K562 (cell line): ENCODE data around the gene KLHDC7B. TPM values are rescaled to one million over a fixed set of nuclear protein-coding genes. Genes with fewer than 3 reads are reported as not detected.

Source experiments
- KAT7 ChIP-seq: sonication (generic); formaldehyde crosslinking; IDR thresholded peaks from 2 replicates; pipeline ENCODE4 v1.8.0; 2022; ENCODE audit warnings: missing genetic modification reagents, mild to moderate bottlenecking, borderline replicate concordance
- LCOR ChIP-seq: sonication (generic); formaldehyde crosslinking; IDR thresholded peaks from 2 replicates; pipeline ENCODE4 v1.8.0; 2022; ENCODE audit warnings: mild to moderate bottlenecking, missing genetic modification reagents
- PATZ1 ChIP-seq: fragments of 250-450 bp; sonication (Bioruptor Pico); IDR thresholded peaks from 2 replicates; pipeline ENCODE4 v1.5.0; 2020; ENCODE audit warnings: mild to moderate bottlenecking, borderline replicate concordance
- SLC30A9 ChIP-seq: fragments of 250-450 bp; sonication (Bioruptor Pico); IDR thresholded peaks from 2 replicates; pipeline ENCODE4 v1.8.0; 2022; ENCODE audit warnings: mild to moderate bottlenecking, moderate library complexity
- TAF9B ChIP-seq: fragments of 450-650 bp; IDR thresholded peaks from 2 replicates; pipeline ENCODE4 v1.6.1; 2018; ENCODE audit warnings: mild to moderate bottlenecking; ENCODE audit not compliant: partially characterized antibody
- TRIM25 ChIP-seq: fragments of 450-650 bp; IDR thresholded peaks from 2 replicates; pipeline ENCODE4 v1.7.0; 2016; ENCODE audit warnings: borderline replicate concordance
- ZKSCAN8 ChIP-seq: fragments of 200-800 bp; sonication (Bioruptor generic); IDR thresholded peaks from 2 replicates; pipeline ENCODE4 v1.6.1; 2016; ENCODE audit warnings: missing genetic modification characterization, missing compliant biosample characterization
- ZNF146 ChIP-seq: IDR thresholded peaks from one replicate; pipeline ENCODE4 v1.6.1; 2018; ENCODE audit warnings: missing compliant biosample characterization; ENCODE audit not compliant: unreplicated experiment
- ZNF318 ChIP-seq, 2 experiments: fragments of 450-650 bp; IDR thresholded peaks; 2 replicates each; pipeline ENCODE4 v1.6.1; 2016; ENCODE audit warnings: mild to moderate bottlenecking in 2 of 2, borderline replicate concordance in 1 of 2, low read depth in 1 of 2, moderate library complexity in 1 of 2
- polyA plus RNA-seq, 8 experiments: library from polyadenylated mRNA; depleted of rRNA in 4 of 8; stranded (reverse) in 5 of 8; unstranded in 3 of 8; fragments of >200 nt; fragmentation: Nextera tagmentation in 2 of 8; fragmentation: Illumina TruSeq in 1 of 8; extraction: Ambion mirVana in 2 of 8; extraction: Trizol in 1 of 8; gene quantifications; 2 replicates each; pipeline versions ENCODE4 v1.2.1 to v1.2.3, GENCODE V29; 2011 to 2014; ENCODE audit warnings: inconsistent platforms in 1 of 8, missing spikeins in 1 of 8
- total RNA-seq, 7 experiments: library from RNA; depleted of rRNA in 6 of 7; stranded (reverse); fragments of >200 nt in 6 of 7; fragmentation: Illumina TruSeq in 2 of 7; extraction: Trizol in 2 of 7; gene quantifications; 2 replicates each; pipeline versions ENCODE4 v1.2.1 to v1.2.3, GENCODE V29; 2011 to 2021; ENCODE audit warnings: low replicate concordance in 1 of 7
- TF ChIP-seq, protein P1 (sequence below), 2 experiments: fragments of 150-350 bp in 1 of 2; IDR thresholded peaks; 2 replicates each; pipeline ENCODE4 v1.6.1; 2012 to 2016; ENCODE audit warnings: low read depth in 2 of 2, low read length in 2 of 2, mild to moderate bottlenecking in 1 of 2, moderate library complexity in 1 of 2

The KLHDC7B gene
- total and polyA plus RNA-seq, 9 of the 15 experiments (the other 6 are each of a cell fraction or from before 2014, with no cell fraction given), result 0.04 to 0.22 (median 0.05) TPM; not detected in 4

DNA sequence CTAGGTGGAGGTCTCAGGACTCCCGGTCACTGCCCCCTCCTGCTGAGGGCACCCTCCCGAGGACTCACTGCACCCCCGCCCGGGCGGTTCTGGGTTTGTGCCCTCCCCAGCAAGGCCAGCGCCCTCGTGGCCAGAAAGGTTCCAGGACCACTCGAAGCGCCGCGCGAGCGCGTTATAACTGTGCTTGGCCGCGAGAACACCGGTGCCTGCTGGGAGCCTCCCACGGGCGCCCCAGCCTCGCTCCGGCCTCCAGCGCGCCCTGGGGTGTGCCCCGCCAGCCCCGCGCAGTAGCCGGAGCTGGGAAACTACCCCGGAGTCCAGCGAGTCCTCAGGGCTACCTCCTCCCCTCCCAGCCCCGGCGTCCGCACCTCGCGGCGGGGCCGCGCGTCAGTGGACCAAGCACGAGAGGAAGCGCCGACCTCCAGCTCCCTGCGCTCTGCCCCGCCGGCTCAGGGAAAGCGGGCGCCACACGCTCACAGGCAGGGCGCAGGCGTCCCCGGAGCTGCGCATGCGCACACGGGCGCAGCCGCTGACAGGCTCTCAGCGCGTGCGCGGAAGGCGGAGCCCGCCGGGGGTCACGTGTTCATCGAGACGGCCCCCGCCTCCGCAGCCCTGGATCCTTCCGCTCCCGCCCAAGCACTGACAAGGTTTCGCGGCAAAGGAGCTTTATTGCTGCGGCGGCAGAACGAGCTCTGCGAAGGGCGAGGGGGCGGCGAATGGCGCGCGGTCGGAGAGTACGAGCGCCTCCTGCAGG, 20.4 kb upstream of the KLHDC7B start, which contains the start of gene SCO2 (continued):
- TF ChIP-seq TRIM25, result no peak
- no peak for TF ChIP-seq ZKSCAN8 (CRISPR knock-in tag)
- no peak for TF ChIP-seq SLC30A9
- peak; percentile 67; the same call in 1 of the 2 replicates for TF ChIP-seq LCOR (CRISPR knock-in tag)
- no peak for TF ChIP-seq ZNF318 (IDR thresholded peaks at IDR 0.05; ENCODE audit: borderline replicate concordance in 1 of 2, low read depth in 1 of 2)
- no peak for TF ChIP-seq ZNF146 (CRISPR knock-in tag)
- TF ChIP-seq PATZ1 (CRISPR knock-in tag), result no peak
- no peak for TF ChIP-seq TAF9B
- TF ChIP-seq, protein P1, sequence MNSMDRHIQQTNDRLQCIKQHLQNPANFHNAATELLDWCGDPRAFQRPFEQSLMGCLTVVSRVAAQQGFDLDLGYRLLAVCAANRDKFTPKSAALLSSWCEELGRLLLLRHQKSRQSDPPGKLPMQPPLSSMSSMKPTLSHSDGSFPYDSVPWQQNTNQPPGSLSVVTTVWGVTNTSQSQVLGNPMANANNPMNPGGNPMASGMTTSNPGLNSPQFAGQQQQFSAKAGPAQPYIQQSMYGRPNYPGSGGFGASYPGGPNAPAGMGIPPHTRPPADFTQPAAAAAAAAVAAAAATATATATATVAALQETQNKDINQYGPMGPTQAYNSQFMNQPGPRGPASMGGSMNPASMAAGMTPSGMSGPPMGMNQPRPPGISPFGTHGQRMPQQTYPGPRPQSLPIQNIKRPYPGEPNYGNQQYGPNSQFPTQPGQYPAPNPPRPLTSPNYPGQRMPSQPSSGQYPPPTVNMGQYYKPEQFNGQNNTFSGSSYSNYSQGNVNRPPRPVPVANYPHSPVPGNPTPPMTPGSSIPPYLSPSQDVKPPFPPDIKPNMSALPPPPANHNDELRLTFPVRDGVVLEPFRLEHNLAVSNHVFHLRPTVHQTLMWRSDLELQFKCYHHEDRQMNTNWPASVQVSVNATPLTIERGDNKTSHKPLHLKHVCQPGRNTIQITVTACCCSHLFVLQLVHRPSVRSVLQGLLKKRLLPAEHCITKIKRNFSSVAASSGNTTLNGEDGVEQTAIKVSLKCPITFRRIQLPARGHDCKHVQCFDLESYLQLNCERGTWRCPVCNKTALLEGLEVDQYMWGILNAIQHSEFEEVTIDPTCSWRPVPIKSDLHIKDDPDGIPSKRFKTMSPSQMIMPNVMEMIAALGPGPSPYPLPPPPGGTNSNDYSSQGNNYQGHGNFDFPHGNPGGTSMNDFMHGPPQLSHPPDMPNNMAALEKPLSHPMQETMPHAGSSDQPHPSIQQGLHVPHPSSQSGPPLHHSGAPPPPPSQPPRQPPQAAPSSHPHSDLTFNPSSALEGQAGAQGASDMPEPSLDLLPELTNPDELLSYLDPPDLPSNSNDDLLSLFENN (IDR thresholded peaks at IDR 0.05; ENCODE audit: low read depth in 2 of 2, low read length in 2 of 2), result no peak
- TF ChIP-seq KAT7 (CRISPR knock-in tag), result 0 out of 2 replicates have a peak, but pooled peaks have one; percentile 25
